ENCODE measurements around the gene ADCY3. TPM values are rescaled to one million over a fixed set of nuclear protein-coding genes. Genes with fewer than 3 reads are reported as not detected.

Gene ADCY3
- total RNA-seq, 3 donors from 2014 or later = 29.3 to 89.1 (median 56.1) TPM

GRCh38 chr2:24870891-24871705 lies 48.9 kb downstream of the ADCY3 start:
- Histone ChIP-seq H3K9me3 (no peaks in the 10 kb centered on the region), H3K27ac (peak overlapping the region in 1 of 2 donors; percentile 94), H3K4me3 (no peak overlapping the region), H3K4me1 (no peaks in the 10 kb centered on the region), H3K36me3 (no peaks in the 10 kb centered on the region), H3K27me3 (no peaks in the 10 kb centered on the region)
- intact Hi-C loops (cut with DNase I; ENCODE audit: low total_unique reads) = no loop called here
- no peak for DNase-seq (ENCODE audit: low spot score in 2 of 2)
- TF ChIP-seq POLR2AphosphoS5 (IDR thresholded peaks at IDR 0.05) = no peak

GRCh38 chr2:24870440-24870839 lies 49.6 kb downstream of the ADCY3 start:
- no peaks in the 10 kb centered on the region for H3K27me3 ChIP-seq
- TF ChIP-seq POLR2A (IDR thresholded peaks at IDR 0.05) = no peak
- no peak for TF ChIP-seq CTCF (IDR thresholded peaks at IDR 0.05)
- no peak for TF ChIP-seq POLR2AphosphoS5 (IDR thresholded peaks at IDR 0.05)
- no peaks in the 10 kb centered on the region for H3K9me3 ChIP-seq
- no peaks in the 10 kb centered on the region for H3K4me1 ChIP-seq
- no peak overlapping the region for H3K4me3 ChIP-seq
- intact Hi-C loops (cut with DNase I; ENCODE audit: low total_unique reads) = no loop called here
- H3K27ac ChIP-seq = no peak overlapping the region
- H3K36me3 ChIP-seq = no peaks in the 10 kb centered on the region
- DNase-seq (ENCODE audit: low spot score in 2 of 2) = peak in 1 of 2 donors; percentile 34

GRCh38 chr2:24866946-24867345 lies 53.1 kb downstream of the ADCY3 start:
- Histone ChIP-seq H3K27me3 (no peaks in the 10 kb centered on the region), H3K27ac (no peak overlapping the region), H3K4me1 (no peaks in the 10 kb centered on the region), H3K4me3 (no peak overlapping the region), H3K9me3 (no peaks in the 10 kb centered on the region), H3K36me3 (no peaks in the 10 kb centered on the region)
- no peak for DNase-seq (ENCODE audit: low spot score in 2 of 2)
- TF ChIP-seq POLR2A (IDR thresholded peaks at IDR 0.05) (no peak), CTCF (IDR thresholded peaks at IDR 0.05) (no peak), POLR2AphosphoS5 (IDR thresholded peaks at IDR 0.05) (no peak)
- intact Hi-C loops (cut with DNase I; ENCODE audit: low total_unique reads) = no loop called here

- no peaks in the 10 kb centered on the region for H3K9me3 ChIP-seq
- no peaks in the 10 kb centered on the region for H3K27me3 ChIP-seq
- no peak for DNase-seq (ENCODE audit: low spot score in 2 of 2)
- no peaks in the 10 kb centered on the region for H3K36me3 ChIP-seq
- H3K4me1 ChIP-seq = no peaks in the 10 kb centered on the region
- intact Hi-C loops (cut with DNase I; ENCODE audit: low total_unique reads) = no loop called here
- TF ChIP-seq POLR2AphosphoS5 (IDR thresholded peaks at IDR 0.05) (no peak), POLR2A (IDR thresholded peaks at IDR 0.05) (no peak), CTCF (IDR thresholded peaks at IDR 0.05) (no peak)
- H3K27ac ChIP-seq = peak overlapping the region in 1 of 2 donors; percentile 58
- H3K4me3 ChIP-seq = no peak overlapping the region
Observed at GRCh38 chr2:24863641-24864040, 56.4 kb downstream of the ADCY3 start.

GRCh38 chr2:24861500-24861899 lies 58.5 kb downstream of the ADCY3 start:
- Histone ChIP-seq H3K4me3 (no peak overlapping the region), H3K9me3 (no peaks in the 10 kb centered on the region), H3K36me3 (no peaks in the 10 kb centered on the region), H3K27me3 (no peaks in the 10 kb centered on the region), H3K27ac (peak overlapping the region; percentile 29 to 36), H3K4me1 (peaks cover 0 to 1% of the 10 kb centered on the region in 2 donors)
- TF ChIP-seq POLR2AphosphoS5 (IDR thresholded peaks at IDR 0.05) = peak in 1 of 3 donors; percentile 12
- no peak for TF ChIP-seq CTCF (IDR thresholded peaks at IDR 0.05)
- DNase-seq (ENCODE audit: low spot score in 2 of 2) = no peak
- intact Hi-C loops (cut with DNase I; ENCODE audit: low total_unique reads) = no loop called here

Data from breast epithelium (tissue), 4 donors.